HG03025 (cell line): ENCODE measurements around the gene TTBK1.

Source experiments
- ATAC-seq: cut with Tn5 transposase; IDR thresholded peaks from one replicate; pipeline ENCODE4 v1.9.1; 2021; ENCODE audit warnings: mild to moderate bottlenecking, moderate library complexity; ENCODE audit not compliant: unreplicated experiment, low FRiP score

The TTBK1 gene

GRCh38 chr6:43285832-43286231 lies 42.6 kb downstream of the TTBK1 start:
- no peak for ATAC-seq

GRCh38 chr6:43286456-43286979 lies 43.2 kb downstream of the TTBK1 start:
- no peak for ATAC-seq

- no peak for ATAC-seq
Observed at GRCh38 chr6:43286980-43287716, 43.9 kb downstream of the TTBK1 start.

- ATAC-seq: no peak
Observed at GRCh38 chr6:43287717-43288679, 44.7 kb downstream of the TTBK1 start.

GRCh38 chr6:43290339-43290904 lies 47.1 kb downstream of the TTBK1 start:
- no peak for ATAC-seq

- no peak for ATAC-seq
Observed at GRCh38 chr6:43290905-43291355, 47.6 kb downstream of the TTBK1 start.

- no peak for ATAC-seq
Observed at GRCh38 chr6:43291708-43292107, 48.4 kb downstream of the TTBK1 start.

GRCh38 chr6:43292341-43292740 lies 49.1 kb downstream of the TTBK1 start:
- no peak for ATAC-seq

GRCh38 chr6:43292763-43293318 lies 49.6 kb downstream of the TTBK1 start:
- no peak for ATAC-seq

- no peak for ATAC-seq
Observed at GRCh38 chr6:43293698-43294097, 50.4 kb downstream of the TTBK1 start.

- ATAC-seq: no peak
Observed at GRCh38 chr6:43294536-43294935, 51.3 kb downstream of the TTBK1 start.

GRCh38 chr6:43295456-43295855 lies 52.2 kb downstream of the TTBK1 start:
- ATAC-seq: no peak

- ATAC-seq: no peak
Observed at GRCh38 chr6:43296780-43297497, 53.7 kb downstream of the TTBK1 start.

- no peak for ATAC-seq
Observed at GRCh38 chr6:43297644-43298564, 54.6 kb downstream of the TTBK1 start, which contains the start of gene SLC22A7. SLC22A7 (plus strand) TSS chr6:43298260; CDS start chr6:43298359, 99 bp downstream.

GRCh38 chr6:43298565-43299337 lies 55.5 kb downstream of the TTBK1 start:
- no peak for ATAC-seq

- no peak for ATAC-seq
Observed at GRCh38 chr6:43299338-43300293, 56.3 kb downstream of the TTBK1 start.
